ENCODE data around the gene LRRIQ4.

GRCh38 chr3:169841171-169841570 lies 28.5 kb downstream of the LRRIQ4 start:
- TF ChIP-seq CTCF (IDR thresholded peaks at IDR 0.05) (no peak), POLR2AphosphoS5 (IDR thresholded peaks at IDR 0.05; ENCODE audit: low read depth, low read length) (no peak), SIN3A (IDR thresholded peaks at IDR 0.05; ENCODE audit: borderline replicate concordance, insufficient read depth, low read depth, low read length) (no peak)
- TF ChIP-seq, protein P1, sequence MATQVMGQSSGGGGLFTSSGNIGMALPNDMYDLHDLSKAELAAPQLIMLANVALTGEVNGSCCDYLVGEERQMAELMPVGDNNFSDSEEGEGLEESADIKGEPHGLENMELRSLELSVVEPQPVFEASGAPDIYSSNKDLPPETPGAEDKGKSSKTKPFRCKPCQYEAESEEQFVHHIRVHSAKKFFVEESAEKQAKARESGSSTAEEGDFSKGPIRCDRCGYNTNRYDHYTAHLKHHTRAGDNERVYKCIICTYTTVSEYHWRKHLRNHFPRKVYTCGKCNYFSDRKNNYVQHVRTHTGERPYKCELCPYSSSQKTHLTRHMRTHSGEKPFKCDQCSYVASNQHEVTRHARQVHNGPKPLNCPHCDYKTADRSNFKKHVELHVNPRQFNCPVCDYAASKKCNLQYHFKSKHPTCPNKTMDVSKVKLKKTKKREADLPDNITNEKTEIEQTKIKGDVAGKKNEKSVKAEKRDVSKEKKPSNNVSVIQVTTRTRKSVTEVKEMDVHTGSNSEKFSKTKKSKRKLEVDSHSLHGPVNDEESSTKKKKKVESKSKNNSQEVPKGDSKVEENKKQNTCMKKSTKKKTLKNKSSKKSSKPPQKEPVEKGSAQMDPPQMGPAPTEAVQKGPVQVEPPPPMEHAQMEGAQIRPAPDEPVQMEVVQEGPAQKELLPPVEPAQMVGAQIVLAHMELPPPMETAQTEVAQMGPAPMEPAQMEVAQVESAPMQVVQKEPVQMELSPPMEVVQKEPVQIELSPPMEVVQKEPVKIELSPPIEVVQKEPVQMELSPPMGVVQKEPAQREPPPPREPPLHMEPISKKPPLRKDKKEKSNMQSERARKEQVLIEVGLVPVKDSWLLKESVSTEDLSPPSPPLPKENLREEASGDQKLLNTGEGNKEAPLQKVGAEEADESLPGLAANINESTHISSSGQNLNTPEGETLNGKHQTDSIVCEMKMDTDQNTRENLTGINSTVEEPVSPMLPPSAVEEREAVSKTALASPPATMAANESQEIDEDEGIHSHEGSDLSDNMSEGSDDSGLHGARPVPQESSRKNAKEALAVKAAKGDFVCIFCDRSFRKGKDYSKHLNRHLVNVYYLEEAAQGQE (IDR thresholded peaks at IDR 0.05; ENCODE audit: insufficient read depth in 1 of 2, low read depth in 2 of 2, low read length in 1 of 2), result no peak
